ENCODE data around the gene B3GALT4. TPM values are rescaled to one million over a fixed set of nuclear protein-coding genes. Genes with fewer than 3 reads are reported as not detected.

The B3GALT4 gene
- total RNA-seq, 4 donors from 2014 or later = 7.3 to 20.7 (median 16.9) TPM

DNA sequence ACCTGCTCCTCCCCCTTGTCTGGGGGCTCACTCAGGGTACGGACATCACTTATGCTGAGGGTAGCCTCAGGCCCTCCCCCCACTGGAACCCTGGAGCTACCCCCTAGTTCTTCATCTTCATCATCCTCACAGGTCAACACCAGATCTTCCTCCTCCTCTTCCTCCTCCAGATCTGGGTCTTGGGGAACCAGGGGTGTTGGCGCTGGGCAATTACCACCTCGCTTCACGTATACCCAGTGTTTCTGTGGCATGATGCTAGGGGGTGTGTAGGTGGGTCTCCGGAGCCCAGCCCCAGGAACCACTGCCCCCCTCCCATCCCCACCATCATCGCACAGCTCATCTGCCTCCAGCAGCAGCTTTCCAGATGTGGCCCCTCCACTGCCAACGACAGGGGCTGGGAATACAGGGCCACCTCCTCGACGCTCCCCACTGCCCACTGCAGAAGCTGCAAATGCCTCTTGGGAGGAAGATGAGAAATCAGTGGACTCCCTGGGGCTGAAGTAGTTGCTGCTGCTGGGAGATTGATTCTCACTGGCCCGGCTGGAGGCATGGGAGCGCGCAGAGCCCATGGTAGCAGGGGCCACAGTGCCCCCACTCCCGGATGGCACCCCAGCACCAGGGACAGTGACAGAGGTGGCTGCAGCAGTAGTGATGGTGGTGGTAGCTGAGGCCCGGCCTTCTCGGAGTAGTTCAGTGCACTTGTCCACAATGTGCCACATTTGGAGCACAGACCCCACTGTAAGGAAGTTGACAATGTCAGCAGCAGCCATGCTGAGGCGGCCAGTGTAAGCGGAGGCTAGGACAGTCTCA is 39.1 kb downstream of the B3GALT4 start:
- TF ChIP-seq, protein P1, sequence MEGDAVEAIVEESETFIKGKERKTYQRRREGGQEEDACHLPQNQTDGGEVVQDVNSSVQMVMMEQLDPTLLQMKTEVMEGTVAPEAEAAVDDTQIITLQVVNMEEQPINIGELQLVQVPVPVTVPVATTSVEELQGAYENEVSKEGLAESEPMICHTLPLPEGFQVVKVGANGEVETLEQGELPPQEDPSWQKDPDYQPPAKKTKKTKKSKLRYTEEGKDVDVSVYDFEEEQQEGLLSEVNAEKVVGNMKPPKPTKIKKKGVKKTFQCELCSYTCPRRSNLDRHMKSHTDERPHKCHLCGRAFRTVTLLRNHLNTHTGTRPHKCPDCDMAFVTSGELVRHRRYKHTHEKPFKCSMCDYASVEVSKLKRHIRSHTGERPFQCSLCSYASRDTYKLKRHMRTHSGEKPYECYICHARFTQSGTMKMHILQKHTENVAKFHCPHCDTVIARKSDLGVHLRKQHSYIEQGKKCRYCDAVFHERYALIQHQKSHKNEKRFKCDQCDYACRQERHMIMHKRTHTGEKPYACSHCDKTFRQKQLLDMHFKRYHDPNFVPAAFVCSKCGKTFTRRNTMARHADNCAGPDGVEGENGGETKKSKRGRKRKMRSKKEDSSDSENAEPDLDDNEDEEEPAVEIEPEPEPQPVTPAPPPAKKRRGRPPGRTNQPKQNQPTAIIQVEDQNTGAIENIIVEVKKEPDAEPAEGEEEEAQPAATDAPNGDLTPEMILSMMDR (IDR thresholded peaks at IDR 0.05; ENCODE audit: low read depth) = no peak

- TF ChIP-seq, protein P1 (IDR thresholded peaks at IDR 0.05; ENCODE audit: low read depth) = no peak
Measured at GRCh38 chr6:33316603-33317418, 39.9 kb downstream of the B3GALT4 start.

GRCh38 chr6:33317419-33317668 is 40.4 kb downstream of the B3GALT4 start:
- TF ChIP-seq, protein P1 (IDR thresholded peaks at IDR 0.05; ENCODE audit: low read depth) = no peak

DNA sequence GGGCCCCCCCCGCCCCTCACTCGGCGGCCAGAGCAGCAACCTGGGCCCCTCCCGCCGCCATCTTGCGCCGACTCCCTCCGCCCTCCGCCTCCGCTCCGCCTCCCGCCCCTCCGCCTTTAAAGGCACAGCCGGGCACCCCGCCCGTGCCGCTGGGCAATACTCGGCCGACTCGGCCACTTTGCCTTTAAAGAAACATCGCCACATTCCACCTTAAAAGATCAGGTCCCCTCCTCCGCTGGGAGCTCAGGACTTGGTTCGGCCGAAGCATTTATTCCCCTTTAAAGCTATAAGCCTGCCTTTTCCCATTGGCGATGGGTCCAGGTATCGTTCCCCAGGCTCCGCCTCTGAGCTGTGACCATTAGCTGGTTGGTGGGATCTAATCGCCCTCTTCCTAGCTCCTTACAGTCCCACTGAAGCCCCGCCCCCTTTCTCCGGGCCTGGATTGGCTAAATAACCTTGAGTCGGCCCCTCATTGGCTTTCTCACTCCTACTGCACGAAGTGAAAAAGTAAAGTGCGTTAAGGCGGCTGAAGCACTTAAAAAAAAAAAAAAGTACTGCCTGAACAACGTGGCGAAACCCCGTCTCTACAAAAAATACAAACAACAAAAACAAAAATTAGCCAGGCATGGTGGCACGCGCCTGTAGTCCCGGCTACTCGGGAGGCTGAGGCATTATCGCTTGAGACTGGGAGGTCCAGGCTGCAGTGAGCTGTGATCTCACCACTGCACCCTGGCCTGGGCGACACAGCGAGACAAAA is 40.9 kb downstream of the B3GALT4 start, which contains the start of gene ZBTB22:
Gene ZBTB22, minus strand, starts transcription at position 76 of the 757 bp plus-strand sequence. CDS start 828 bp downstream, outside the sequence.
- TF ChIP-seq, protein P1 (IDR thresholded peaks at IDR 0.05; ENCODE audit: low read depth) = no peak

- TF ChIP-seq, protein P1 (IDR thresholded peaks at IDR 0.05; ENCODE audit: low read depth) = no peak
Measured at GRCh38 chr6:33318426-33319073, 41.6 kb downstream of the B3GALT4 start.

GRCh38 chr6:33319939-33320314 is 43.0 kb downstream of the B3GALT4 start:
- TF ChIP-seq, protein P1 (IDR thresholded peaks at IDR 0.05; ENCODE audit: low read depth) = no peak
